Esophagus muscularis mucosa (tissue), 4 donors: ENCODE measurements around the gene TWNK. TPM values are rescaled to one million over a fixed set of nuclear protein-coding genes. Genes with fewer than 3 reads are reported as not detected.
A peak's percentile ranks its signal among the peaks of the same experiment; 100 is the strongest.

ENCODE experiments used
- DNase-seq: peaks from one replicate; pipeline ENCODE4 v3.0.0-alpha.2; 2017; ENCODE audit errors: extremely low spot score
- H3K27ac ChIP-seq, 4 donors: fragments of 200-600 bp; sonication (generic); replicated peaks in 1 of 4; 1 replicate in 3 of 4; 2 replicates in 1 of 4; pipeline ENCODE4 v1.5.1; 2016 to 2019; ENCODE audit warnings: mild to moderate bottlenecking in 1 of 4
- H3K27me3 ChIP-seq, 4 donors: fragments of 200-600 bp; sonication (generic); one replicate each; pipeline versions ENCODE4 v1.5.1 to v1.6.0; 2016 to 2019
- H3K36me3 ChIP-seq, 4 donors: fragments of 200-600 bp; sonication (generic); one replicate each; pipeline ENCODE4 v1.5.1; 2016 to 2019
- H3K4me1 ChIP-seq, 4 donors: fragments of 200-600 bp; sonication (generic); one replicate each; pipeline ENCODE4 v1.5.1; 2016 to 2019
- H3K4me3 ChIP-seq, 4 donors: fragments of 200-600 bp; sonication (generic); 1 replicate in 2 of 4; 2 replicates in 2 of 4; pipeline ENCODE4 v1.5.1; 2016 to 2019; ENCODE audit warnings: mild to moderate bottlenecking in 4 of 4, moderate library complexity in 1 of 4
- H3K9me3 ChIP-seq, 4 donors: fragments of 200-600 bp; sonication (generic); 1 replicate in 3 of 4; 2 replicates in 1 of 4; pipeline ENCODE4 v1.5.1; 2016 to 2019
- EP300 ChIP-seq: sonication (generic); formaldehyde crosslinking; IDR thresholded peaks from one replicate; pipeline ENCODE4 v1.6.1; 2017; ENCODE audit warnings: antibody characterized with exemption
- POLR2A ChIP-seq: fragments of 450-650 bp; IDR thresholded peaks from one replicate; pipeline ENCODE4 v1.6.1; 2017; ENCODE audit warnings: antibody characterized with exemption, moderate library complexity, mild to moderate bottlenecking, low read depth
- POLR2AphosphoS5 ChIP-seq, 2 donors: sonication (generic); formaldehyde crosslinking; IDR thresholded peaks; one replicate each; pipeline ENCODE4 v1.6.1; 2017; ENCODE audit warnings: antibody characterized with exemption in 2 of 2
- WGBS: methylation state at CpG from one replicate; pipeline ENCODE4 v1.1.5; 2018; 5-methylcytosine and 5-hydroxymethylcytosine counted together
- intact Hi-C: fragments of 100-400 bp; cut with DNase I; formaldehyde crosslinking; loops from one replicate; pipeline ENCODE4 v1.15.1; 2023
- small RNA-seq, 3 donors: library from RNA; depleted of rRNA; stranded (forward); fragments of <200 nt; gene quantifications; one replicate each; pipeline ENCODE3, GENCODE V24; 2016
- total RNA-seq, 4 donors: library from RNA; depleted of rRNA; stranded (reverse); fragments of >200 nt; gene quantifications; one replicate each; pipeline versions ENCODE4 v1.1.0 to v1.2.1, GENCODE V29; 2016
- TF ChIP-seq, protein P1 (sequence below), 3 experiments: fragments of 200-600 bp in 2 of 3; fragments of 450-650 bp in 1 of 3; sonication (generic) in 2 of 3; IDR thresholded peaks; one replicate each; pipeline ENCODE4 v1.5.1; 2017 to 2019; ENCODE audit warnings: antibody characterized with exemption in 3 of 3, mild to moderate bottlenecking in 2 of 3, moderate library complexity in 1 of 3

TWNK gene
- total RNA-seq, 4 donors from 2014 or later = 3.7 to 11.1 (median 9.0) TPM

DNA sequence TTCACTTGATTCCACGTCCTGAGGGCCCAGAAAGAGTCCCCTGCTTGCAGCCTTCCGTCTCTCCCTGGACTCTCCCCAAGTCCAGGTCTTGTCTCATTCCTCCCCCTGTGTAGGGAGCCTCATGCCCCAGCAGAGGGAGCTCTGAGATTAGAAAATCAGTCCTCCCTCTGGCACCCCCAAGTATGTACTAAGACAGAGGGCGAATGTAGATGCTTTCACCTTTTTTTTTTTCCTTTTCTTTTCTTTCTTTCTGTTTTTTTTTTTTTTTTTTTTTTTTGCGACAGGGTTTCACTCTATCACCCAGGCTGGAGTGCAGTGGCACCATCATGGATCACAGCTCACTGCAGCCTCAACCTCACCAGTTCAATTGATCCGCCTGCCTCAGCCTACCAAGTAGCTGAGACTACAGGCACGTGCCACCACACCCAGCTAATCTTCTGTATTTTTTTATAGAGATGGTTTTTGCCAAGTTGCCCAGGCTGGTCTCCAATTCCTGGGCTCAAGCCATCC lies 54.0 kb downstream of the TWNK start:
- DNase-seq = peak; percentile 96

GRCh38 chr10:101042118-101042517 lies 54.8 kb downstream of the TWNK start:
- no peak for DNase-seq
- Histone ChIP-seq H3K27me3 (peaks cover 0 to 14% (median 5%) of the 10 kb centered on the region in 4 donors), H3K9me3 (no peaks in the 10 kb centered on the region), H3K4me1 (peaks cover 12 to 30% (median 27%) of the 10 kb centered on the region in 4 donors), H3K4me3 (peak overlapping the region; percentile 56 to 63 (median 60)), H3K36me3 (peaks cover 11 to 33% (median 28%) of the 10 kb centered on the region in 4 donors), H3K27ac (peak overlapping the region; percentile 85 to 91 (median 87))
- WGBS = 69% methylated on average over 4 of the region's 4 CpGs
- intact Hi-C loops = no loop called here
- TF ChIP-seq EP300 (no peak), POLR2AphosphoS5 (IDR thresholded peaks at IDR 0.05) (no peak), POLR2A (no peak)
- TF ChIP-seq, protein P1, sequence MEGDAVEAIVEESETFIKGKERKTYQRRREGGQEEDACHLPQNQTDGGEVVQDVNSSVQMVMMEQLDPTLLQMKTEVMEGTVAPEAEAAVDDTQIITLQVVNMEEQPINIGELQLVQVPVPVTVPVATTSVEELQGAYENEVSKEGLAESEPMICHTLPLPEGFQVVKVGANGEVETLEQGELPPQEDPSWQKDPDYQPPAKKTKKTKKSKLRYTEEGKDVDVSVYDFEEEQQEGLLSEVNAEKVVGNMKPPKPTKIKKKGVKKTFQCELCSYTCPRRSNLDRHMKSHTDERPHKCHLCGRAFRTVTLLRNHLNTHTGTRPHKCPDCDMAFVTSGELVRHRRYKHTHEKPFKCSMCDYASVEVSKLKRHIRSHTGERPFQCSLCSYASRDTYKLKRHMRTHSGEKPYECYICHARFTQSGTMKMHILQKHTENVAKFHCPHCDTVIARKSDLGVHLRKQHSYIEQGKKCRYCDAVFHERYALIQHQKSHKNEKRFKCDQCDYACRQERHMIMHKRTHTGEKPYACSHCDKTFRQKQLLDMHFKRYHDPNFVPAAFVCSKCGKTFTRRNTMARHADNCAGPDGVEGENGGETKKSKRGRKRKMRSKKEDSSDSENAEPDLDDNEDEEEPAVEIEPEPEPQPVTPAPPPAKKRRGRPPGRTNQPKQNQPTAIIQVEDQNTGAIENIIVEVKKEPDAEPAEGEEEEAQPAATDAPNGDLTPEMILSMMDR (IDR thresholded peaks at IDR 0.05) = no peak

More for the DNA sequence above, 54.0 kb downstream of the TWNK start:
- 20% methylated on average over 6 of the region's 6 CpGs for WGBS
- TF ChIP-seq, protein P1 (IDR thresholded peaks at IDR 0.05) = peak; percentile 84 to 90 (median 85)
- no peak for TF ChIP-seq POLR2A
- peak in 1 of 2 donors; percentile 65 for TF ChIP-seq POLR2AphosphoS5 (IDR thresholded peaks at IDR 0.05)
- H3K27ac ChIP-seq = peak overlapping the region in 3 of 4 donors; percentile 85 to 91 (median 88)
- peaks cover 19 to 41% (median 36%) of the 10 kb centered on the region in 4 donors for H3K36me3 ChIP-seq
- peaks cover 0 to 6% (median 0%) of the 10 kb centered on the region in 4 donors for H3K27me3 ChIP-seq
- H3K9me3 ChIP-seq = no peaks in the 10 kb centered on the region
- peaks cover 12 to 30% (median 27%) of the 10 kb centered on the region in 4 donors for H3K4me1 ChIP-seq
- intact Hi-C loops = no loop called here
- H3K4me3 ChIP-seq = no peak overlapping the region

DNA sequence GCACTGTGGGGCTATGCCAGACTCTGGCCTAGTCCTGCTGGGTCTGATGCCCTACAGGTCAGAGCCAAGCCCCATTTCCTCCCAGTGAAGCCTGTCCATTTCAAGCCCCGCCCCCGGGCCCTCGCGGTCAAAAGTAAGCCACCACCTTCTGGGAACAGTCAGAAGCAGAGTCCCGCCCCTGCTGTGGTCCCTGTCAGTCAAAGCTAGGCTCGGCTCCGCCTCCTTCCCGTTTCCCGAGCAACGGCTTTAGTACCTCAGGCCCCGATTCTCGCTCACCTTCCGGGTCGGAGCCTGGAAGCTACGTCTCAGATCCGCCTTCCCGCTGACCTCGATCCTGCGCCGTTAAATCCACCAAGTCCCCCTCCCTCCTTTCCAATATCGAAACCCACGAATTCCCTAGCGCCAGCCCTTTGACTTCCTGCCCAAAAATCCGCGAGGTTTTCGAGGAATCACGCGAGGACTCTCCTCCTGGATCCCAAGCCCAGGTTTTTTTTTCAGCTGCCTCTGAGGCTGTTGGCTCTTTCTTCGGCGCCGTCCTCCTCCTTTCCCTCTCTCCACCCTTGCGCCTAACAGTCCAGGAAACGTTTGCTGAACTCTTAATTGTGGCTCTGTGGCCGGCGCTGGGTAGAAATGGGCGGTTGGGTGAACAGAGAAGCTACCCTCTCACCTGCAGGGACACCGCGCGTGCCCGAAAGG lies 55.5 kb downstream of the TWNK start:
- H3K4me1 ChIP-seq = peaks cover 12 to 30% (median 27%) of the 10 kb centered on the region in 4 donors
- H3K27me3 ChIP-seq = peaks cover 0 to 21% (median 11%) of the 10 kb centered on the region in 4 donors
- H3K27ac ChIP-seq = peak overlapping the region; percentile 85 to 91 (median 87)
- TF ChIP-seq POLR2A (peak; percentile 29), POLR2AphosphoS5 (IDR thresholded peaks at IDR 0.05) (peak; percentile 76 to 87), EP300 (no peak)
- TF ChIP-seq, protein P1 (IDR thresholded peaks at IDR 0.05) = no peak
- peak; percentile 99 for DNase-seq
- no peaks in the 10 kb centered on the region for H3K9me3 ChIP-seq
- intact Hi-C loops = no loop called here
- WGBS = 8% methylated on average over 35 of the region's 40 CpGs
- H3K4me3 ChIP-seq = peak overlapping the region; percentile 56 to 63 (median 60)
- peaks cover 4 to 26% (median 21%) of the 10 kb centered on the region in 4 donors for H3K36me3 ChIP-seq

GRCh38 chr10:101043363-101043707 lies 56.0 kb downstream of the TWNK start:
- Histone ChIP-seq H3K9me3 (no peaks in the 10 kb centered on the region), H3K27ac (peak overlapping the region; percentile 85 to 91 (median 87)), H3K36me3 (peaks cover 0 to 21% (median 16%) of the 10 kb centered on the region in 4 donors), H3K4me1 (peaks cover 12 to 35% (median 32%) of the 10 kb centered on the region in 4 donors), H3K4me3 (peak overlapping the region; percentile 56 to 63 (median 60)), H3K27me3 (peaks cover 0 to 26% (median 16%) of the 10 kb centered on the region in 4 donors)
- WGBS = 13% methylated on average over 2 of the region's 2 CpGs
- TF ChIP-seq, protein P1 (IDR thresholded peaks at IDR 0.05) = no peak
- intact Hi-C loops = no loop called here
- DNase-seq = no peak

Small RNAs within 50 kb of the gene (small RNA-seq; reads per million reads assigned to genes)
- 0 reads per million in 3 donors for gene MIR608

Other genes starting within 250 kb of the TWNK start
- gene PAX2, start 242.0 kb upstream of the TWNK start, total RNA-seq = not detected
- 10 to 100 TPM; 19.1 to 34.1 (median 20.8) TPM for gene SLF2, start 74.6 kb upstream of the TWNK start, total RNA-seq
- 1 to 10 TPM in 3 of 4 donors, under 1 TPM in 1; 0.66 to 2.5 (median 1.4) TPM for gene SEMA4G, start 18.0 kb upstream of the TWNK start, total RNA-seq
- gene MRPL43, start within 50 bp of the TWNK start, total RNA-seq = 10 to 100 TPM; 54.4 to 98.8 (median 82.4) TPM
- 100 to 1,000 TPM in 3 of 4 donors, 10 to 100 TPM in 1; 90.5 to 209 (median 162) TPM for gene LZTS2, start 12.3 kb downstream of the TWNK start, total RNA-seq
- gene PDZD7, start 43.6 kb downstream of the TWNK start, total RNA-seq = under 1 TPM; under 0.01 to 0.75 (median 0.39) TPM
- 10 to 100 TPM; 40.9 to 95.5 (median 76.1) TPM for gene SFXN3, start 43.7 kb downstream of the TWNK start, total RNA-seq
- 1 to 10 TPM; 1.0 to 4.0 (median 2.6) TPM for gene KAZALD1, start 74.4 kb downstream of the TWNK start, total RNA-seq
- gene TLX1, start 143.8 kb downstream of the TWNK start, total RNA-seq = not detected
- not detected for gene LBX1, start 241.9 kb downstream of the TWNK start, total RNA-seq